H1 (cell line): Measurements from ENCODE around the gene PXDN. TPM values are rescaled to one million over a fixed set of nuclear protein-coding genes. Genes with fewer than 3 reads are reported as not detected.

Experiments
- CTCF ChIA-PET: fragments of 300-600 bp; sonication (Branson Sonifier 250); formaldehyde crosslinking; loops from one replicate; lab custom pipeline; 2021; ENCODE audit not compliant: partially characterized antibody; lab: Charles Lee
- POLR2A ChIA-PET: fragments of 300-600 bp; sonication (Branson Sonifier 250); formaldehyde crosslinking; loops from one replicate; lab custom pipeline; 2021; ENCODE audit warnings: inconsistent platforms; ENCODE audit not compliant: partially characterized antibody; lab: Charles Lee
- DNase-seq, 2 experiments: peaks; one replicate each; pipeline versions ENCODE4 v3.0.0 to v3.0.0-alpha.2; 2010 to 2022; ENCODE audit warnings: low spot score in 2 of 2, low read depth in 1 of 2, mixed read lengths in 1 of 2
- FAIRE-seq: peaks from 2 replicates; lab custom pipeline; 2011; peaks lifted over from hg19 to GRCh38; lab: Jason Lieb, UNC
- H2AFZ ChIP-seq: 2 replicates; pipeline ENCODE4 v1.8.1; 2012; ENCODE audit warnings: low read length, inconsistent platforms
- H2AK5ac ChIP-seq: 2 replicates; pipeline ENCODE4 v1.6.1; 2013; ENCODE audit warnings: low read depth, low read length
- H2BK120ac ChIP-seq: replicated peaks from 2 replicates; pipeline ENCODE3; 2013; ENCODE audit warnings: low read depth, low read length, inconsistent platforms
- H2BK12ac ChIP-seq: 2 replicates; pipeline ENCODE4 v1.6.1; 2013; ENCODE audit warnings: low read depth, low read length
- H2BK15ac ChIP-seq: 2 replicates; pipeline ENCODE4 v1.6.1; 2013; ENCODE audit warnings: low read length
- H2BK20ac ChIP-seq: 2 replicates; pipeline ENCODE4 v1.6.1; 2013; ENCODE audit warnings: low read length
- H2BK5ac ChIP-seq: 2 replicates; pipeline ENCODE4 v1.6.1; 2013; ENCODE audit warnings: low read depth, low read length
- H3K14ac ChIP-seq: 2 replicates; pipeline ENCODE4 v1.6.1; 2013; ENCODE audit warnings: inconsistent platforms; ENCODE audit not compliant: insufficient read length
- H3K18ac ChIP-seq: 2 replicates; pipeline ENCODE4 v1.6.1; 2013; ENCODE audit warnings: low read length; ENCODE audit errors: extremely low read depth
- H3K23ac ChIP-seq: 2 replicates; pipeline ENCODE4 v1.6.1; 2013; ENCODE audit warnings: inconsistent platforms; ENCODE audit not compliant: insufficient read length
- H3K23me2 ChIP-seq: 2 replicates; pipeline ENCODE4 v1.6.1; 2013; ENCODE audit warnings: low read depth, low read length
- H3K27ac ChIP-seq: 2 replicates; pipeline ENCODE4 v1.6.1; 2011; ENCODE audit warnings: low read depth, low read length, inconsistent platforms
- H3K27me3 ChIP-seq, 4 experiments: replicated peaks in 1 of 4; 1 replicate in 1 of 4; 2 replicates in 3 of 4; pipeline versions ENCODE4 v1.6.1 to v1.8.1; 2011 to 2013; ENCODE audit warnings: low read length in 3 of 4, mild to moderate bottlenecking in 3 of 4, inconsistent platforms in 2 of 4, mixed read lengths in 2 of 4, moderate library complexity in 1 of 4; ENCODE audit not compliant: control insufficient read depth in 3 of 4, insufficient read depth in 3 of 4; ENCODE audit errors: extremely low read depth in 1 of 4
- H3K36me3 ChIP-seq, 4 experiments: 2 replicates each; pipeline versions ENCODE4 v1.6.1 to v1.8.1; 2011 to 2013; ENCODE audit warnings: mild to moderate bottlenecking in 4 of 4, low read length in 3 of 4, moderate library complexity in 2 of 4, control low read depth in 1 of 4, inconsistent platforms in 1 of 4; ENCODE audit not compliant: insufficient read depth in 4 of 4, control insufficient read depth in 2 of 4
- H3K4ac ChIP-seq: replicated peaks from 2 replicates; pipeline ENCODE3; 2013; ENCODE audit warnings: low read length, low read depth, mixed read lengths, inconsistent platforms; ENCODE audit not compliant: insufficient read length
- H3K4me1 ChIP-seq, 4 experiments: replicated peaks in 1 of 4; 1 replicate in 1 of 4; 2 replicates in 3 of 4; pipeline versions ENCODE4 v1.6.1 to v1.8.1; 2011 to 2013; ENCODE audit warnings: low read length in 3 of 4, inconsistent platforms in 2 of 4, mixed read lengths in 1 of 4; ENCODE audit not compliant: insufficient read depth in 4 of 4, control insufficient read depth in 3 of 4
- H3K4me2 ChIP-seq, 2 experiments: 2 replicates each; pipeline versions ENCODE4 v1.6.1 to v1.8.1; 2011 to 2013; ENCODE audit warnings: low read depth in 2 of 2, low read length in 2 of 2, control low read depth in 1 of 2, inconsistent platforms in 1 of 2, mild to moderate bottlenecking in 1 of 2; ENCODE audit not compliant: insufficient read depth in 1 of 2
- H3K4me3 ChIP-seq, 4 experiments: fragments of 200-600, 300-600 bp in 1 of 4; sonication (generic), shearing (Covaris generic), sonication (Bioruptor Twin) in 1 of 4; 2 replicates each; pipeline versions ENCODE4 v1.5.1 to v1.8.1; 2011 to 2016; ENCODE audit warnings: low read length in 4 of 4, low read depth in 3 of 4, control low read depth in 2 of 4, inconsistent platforms in 2 of 4, mild to moderate bottlenecking in 2 of 4, mixed read lengths in 1 of 4, moderate library complexity in 1 of 4; ENCODE audit not compliant: insufficient read depth in 2 of 4; ENCODE audit errors: extremely low read depth in 1 of 4
- H3K56ac ChIP-seq: replicated peaks from 2 replicates; pipeline ENCODE3; 2013; ENCODE audit warnings: low read depth, mild to moderate bottlenecking, mixed read lengths, low read length, inconsistent platforms; ENCODE audit not compliant: insufficient read length
- H3K79me1 ChIP-seq: 2 replicates; pipeline ENCODE4 v1.6.1; 2013; ENCODE audit warnings: low read depth, low read length, control low read depth
- H3K79me2 ChIP-seq, 2 experiments: 2 replicates each; pipeline versions ENCODE4 v1.6.1 to v1.8.1; 2012 to 2013; ENCODE audit warnings: low read length in 2 of 2, mild to moderate bottlenecking in 2 of 2, inconsistent platforms in 1 of 2; ENCODE audit not compliant: insufficient read depth in 2 of 2, control insufficient read depth in 1 of 2
- H3K9ac ChIP-seq, 4 experiments: replicated peaks in 1 of 4; 1 replicate in 1 of 4; 2 replicates in 3 of 4; pipeline versions ENCODE4 v1.6.1 to v1.8.1; 2011 to 2013; ENCODE audit warnings: low read depth in 3 of 4, low read length in 3 of 4, control low read depth in 2 of 4, mild to moderate bottlenecking in 2 of 4, moderate library complexity in 2 of 4, inconsistent platforms in 1 of 4; ENCODE audit errors: extremely low read depth in 1 of 4
- H3K9me3 ChIP-seq, 2 experiments: 2 replicates each; pipeline versions ENCODE4 v1.6.1 to v1.8.1; 2012 to 2013; ENCODE audit warnings: mild to moderate bottlenecking in 2 of 2, moderate library complexity in 2 of 2, control low read depth in 1 of 2, inconsistent platforms in 1 of 2, low read depth in 1 of 2, low read length in 1 of 2, mixed read lengths in 1 of 2; ENCODE audit not compliant: insufficient read depth in 2 of 2
- H4K20me1 ChIP-seq, 2 experiments: replicated peaks in 1 of 2; 2 replicates each; pipeline versions ENCODE3 to v1.8.1; 2011 to 2013; ENCODE audit warnings: inconsistent platforms in 2 of 2, low read length in 2 of 2, mild to moderate bottlenecking in 1 of 2; ENCODE audit not compliant: insufficient read depth in 2 of 2, control insufficient read depth in 1 of 2
- H4K5ac ChIP-seq: 2 replicates; pipeline ENCODE4 v1.6.1; 2013; ENCODE audit warnings: low read length, low read depth, mixed read lengths, inconsistent platforms; ENCODE audit not compliant: insufficient read length
- H4K8ac ChIP-seq: 2 replicates; pipeline ENCODE4 v1.8.0; 2013; ENCODE audit warnings: mild to moderate bottlenecking, moderate library complexity, low read length, inconsistent platforms; ENCODE audit not compliant: insufficient read depth; ENCODE audit errors: extremely low read depth
- H4K91ac ChIP-seq: replicated peaks from 2 replicates; pipeline ENCODE3; 2013; ENCODE audit warnings: low read length, mixed read lengths, inconsistent platforms; ENCODE audit not compliant: insufficient read length
- BACH1 ChIP-seq: IDR thresholded peaks from 2 replicates; pipeline ENCODE4 v1.6.1; 2012; ENCODE audit warnings: low read length, improper control_type of control experiment
- CHD2 ChIP-seq: IDR thresholded peaks from 2 replicates; pipeline ENCODE4 v1.6.1; 2012; ENCODE audit warnings: low read length, improper control_type of control experiment
- EZH2 ChIP-seq: fragments of 200-600 bp; sonication (generic); IDR thresholded peaks from 2 replicates; pipeline ENCODE4 v1.7.1; 2012; ENCODE audit warnings: low read depth, mild to moderate bottlenecking, moderate library complexity, low read length, inconsistent platforms; ENCODE audit not compliant: severe bottlenecking
- JUND ChIP-seq: IDR thresholded peaks from 2 replicates; pipeline ENCODE4 v1.6.1; 2011; ENCODE audit warnings: mild to moderate bottlenecking, improper control_type of control experiment, low read length
- POLR2A ChIP-seq, 2 experiments: IDR thresholded peaks; 1 replicate in 1 of 2; 2 replicates in 1 of 2; pipeline ENCODE4 v1.6.1; 2011; ENCODE audit warnings: low read depth in 2 of 2, low read length in 2 of 2, mild to moderate bottlenecking in 2 of 2; ENCODE audit errors: control extremely low read depth in 1 of 2
- POU5F1 ChIP-seq: IDR thresholded peaks from 2 replicates; pipeline ENCODE4 v1.6.1; 2011; ENCODE audit warnings: low read depth, mild to moderate bottlenecking, low read length, moderate library complexity
- SAP30 ChIP-seq: fragments of 300-600 bp; sonication (generic); IDR thresholded peaks from 2 replicates; pipeline ENCODE4 v1.7.1; 2012; ENCODE audit warnings: low read length, moderate library complexity, mild to moderate bottlenecking, inconsistent platforms; ENCODE audit not compliant: insufficient read depth, insufficient replicate concordance
- SIN3A ChIP-seq, 2 experiments: IDR thresholded peaks in 1 of 2; conservative IDR thresholded peaks in 1 of 2; 2 replicates each; pipeline ENCODE4 v1.6.1; 2011 to 2012; ENCODE audit warnings: low read length in 2 of 2, improper control_type of control experiment in 1 of 2, low read depth in 1 of 2, mild to moderate bottlenecking in 1 of 2
- SIRT6 ChIP-seq: IDR thresholded peaks from one replicate; pipeline ENCODE4 v1.7.1; 2012; ENCODE audit warnings: low read length, inconsistent platforms
- TAF1 ChIP-seq: IDR thresholded peaks from 2 replicates; pipeline ENCODE4 v1.6.1; 2011; ENCODE audit warnings: mild to moderate bottlenecking, low read depth, low read length
- TAF7 ChIP-seq: optimal IDR thresholded peaks from 2 replicates; pipeline ENCODE3; 2011; ENCODE audit warnings: low read depth, mild to moderate bottlenecking, inconsistent platforms, low read length, moderate library complexity, borderline replicate concordance
- ZNF274 ChIP-seq: IDR thresholded peaks from 2 replicates; pipeline ENCODE4 v1.7.0; 2012; ENCODE audit warnings: low read length, borderline replicate concordance; ENCODE audit errors: extremely low read depth
- WGBS, 2 experiments: shearing (Covaris generic) in 1 of 2; methylation state at CpG; one replicate each; pipeline versions ENCODE4 v1.1.6 to v1.1.7; 2013 to 2015; ENCODE audit warnings: low lambda C conversion rate in 2 of 2, mixed read lengths in 2 of 2, inconsistent platforms in 1 of 2, low coverage in 1 of 2, missing lambda C conversion rate in 1 of 2; ENCODE audit not compliant: insufficient replicate concordance in 2 of 2, insufficient coverage in 1 of 2, insufficient read length in 1 of 2; ENCODE audit errors: extremely low coverage in 1 of 2, missing lambda C conversion rate in 1 of 2; 5-methylcytosine and 5-hydroxymethylcytosine counted together
- polyA plus RNA-seq, 7 experiments: library from polyadenylated mRNA; depleted of rRNA in 3 of 7; stranded (reverse) in 5 of 7; unstranded in 2 of 7; fragments of >200 nt in 5 of 7; fragments of 200-250 nt in 2 of 7; gene quantifications; 1 replicate in 5 of 7; 2 replicates in 1 of 7; 4 replicates in 1 of 7; pipeline versions ENCODE4 v1.2.1 to v1.2.3, GENCODE V29; 2011 to 2013; ENCODE audit warnings: missing spikeins in 2 of 7, mixed read lengths in 2 of 7
- total RNA-seq: library from RNA; stranded (reverse); fragmentation: NEBNext Ultra II Directional; extraction: Animal tissue kit (Norgen Biotek cat#: 25700); gene quantifications from 2 replicates; pipeline ENCODE4 v1.2.1, GENCODE V29; 2021
- TF ChIP-seq, protein P1 (sequence below): IDR thresholded peaks from 2 replicates; pipeline ENCODE4 v1.6.1; 2011; ENCODE audit warnings: low read depth, mild to moderate bottlenecking, low read length; ENCODE audit not compliant: insufficient read depth
- TF ChIP-seq, protein P2 (sequence below): IDR thresholded peaks from 2 replicates; pipeline ENCODE4 v1.6.1; 2012; ENCODE audit warnings: inconsistent platforms

Gene PXDN
- total and polyA plus RNA-seq, 2 of the 8 experiments (the other 6 are each of a cell fraction or from before 2014, with no cell fraction given), result 104 to 141 TPM

DNA sequence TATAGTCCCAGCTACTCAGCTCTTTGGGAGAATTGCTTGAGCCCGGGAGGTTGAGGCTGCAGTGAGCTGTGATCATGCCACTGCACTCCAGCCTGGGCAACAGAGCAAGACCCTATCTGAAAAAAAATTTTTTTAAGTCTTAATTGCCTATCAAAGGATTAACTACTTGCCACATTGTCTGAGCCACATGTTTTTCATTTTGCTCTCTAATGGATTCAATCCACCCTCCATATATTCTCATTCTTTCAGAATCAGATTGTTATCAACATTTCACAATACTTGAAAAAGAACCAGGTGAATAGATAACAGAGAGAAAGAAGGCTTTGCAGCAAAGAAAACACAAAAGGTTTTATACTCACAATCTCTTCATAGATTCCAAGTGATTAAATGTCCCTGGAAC is 61.0 kb downstream of the PXDN start:
- H4K91ac ChIP-seq, result no peak overlapping the region
- WGBS, 2 experiments, result 94% methylated on average over 1 of the region's 1 CpG; no CpG with 5 or more reads in 1 of the 2 experiments
- TF ChIP-seq EZH2, result no peak
- no peak for TF ChIP-seq TAF1
- no peak for TF ChIP-seq POLR2A (IDR thresholded peaks at IDR 0.05; ENCODE audit: control extremely low read depth in 1 of 2, low read depth in 2 of 2, low read length in 2 of 2)
- TF ChIP-seq CHD2, result no peak
- TF ChIP-seq BACH1, result no peak
- TF ChIP-seq, protein P1, sequence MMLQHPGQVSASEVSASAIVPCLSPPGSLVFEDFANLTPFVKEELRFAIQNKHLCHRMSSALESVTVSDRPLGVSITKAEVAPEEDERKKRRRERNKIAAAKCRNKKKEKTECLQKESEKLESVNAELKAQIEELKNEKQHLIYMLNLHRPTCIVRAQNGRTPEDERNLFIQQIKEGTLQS, result no peak
- no peak for TF ChIP-seq SAP30
- TF ChIP-seq, protein P2, sequence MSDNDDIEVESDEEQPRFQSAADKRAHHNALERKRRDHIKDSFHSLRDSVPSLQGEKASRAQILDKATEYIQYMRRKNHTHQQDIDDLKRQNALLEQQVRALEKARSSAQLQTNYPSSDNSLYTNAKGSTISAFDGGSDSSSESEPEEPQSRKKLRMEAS, result no peak
- TF ChIP-seq SIN3A (conservative IDR thresholded peaks at IDR 0.05 in 1 of 2, IDR thresholded peaks at IDR 0.05 in 1 of 2; ENCODE audit: low read depth in 1 of 2, low read length in 2 of 2), result no peak
- no peak for TF ChIP-seq SIRT6
- no peak for TF ChIP-seq POU5F1
- TF ChIP-seq TAF7, result no peak
- no peak for TF ChIP-seq ZNF274
- no peak for TF ChIP-seq JUND

More for the DNA sequence above, 61.0 kb downstream of the PXDN start:
- no peak overlapping the region for H2BK20ac ChIP-seq
- no peaks in the 10 kb centered on the region for H3K9me3 ChIP-seq
- no peak overlapping the region for H2BK12ac ChIP-seq
- no peak for FAIRE-seq
- H3K4ac ChIP-seq, result no peak overlapping the region
- no peak overlapping the region for H2BK5ac ChIP-seq
- H3K9ac ChIP-seq, result no peak overlapping the region
- H4K20me1 ChIP-seq, result peaks cover 5 to 24% of the 10 kb centered on the region in 2 experiments
- H3K79me2 ChIP-seq, result no peaks in the 10 kb centered on the region
- no peak overlapping the region for H2AK5ac ChIP-seq
- peaks cover 0 to 11% (median 5%) of the 10 kb centered on the region in 4 experiments; a peak in 5 of 7 replicates for H3K4me1 ChIP-seq
- no peak overlapping the region for H3K14ac ChIP-seq
- no peak overlapping the region for H2BK15ac ChIP-seq
- H3K36me3 ChIP-seq, result peaks cover 12 to 47% (median 22%) of the 10 kb centered on the region in 4 experiments; a peak in 7 of 8 replicates
- H3K27me3 ChIP-seq, result no peaks in the 10 kb centered on the region
- H3K4me3 ChIP-seq, result no peak overlapping the region
- H2AFZ ChIP-seq, result no peak overlapping the region
- CTCF ChIA-PET, result interaction anchor here (1.3 to 1.8 kb wide), 2 partner anchors 67 to 92 kb away, joined by 3 to 4 read pairs; no protein-coding TSS in a partner anchor
- no peak overlapping the region for H4K5ac ChIP-seq
- no peak overlapping the region for H3K56ac ChIP-seq
- POLR2A ChIA-PET, result interaction anchor here (0.9 kb wide), 1 partner anchor 10 kb away, joined by 3 read pairs; no protein-coding TSS in a partner anchor
- no peaks in the 10 kb centered on the region; the same call in 1 of the 2 replicates for H3K79me1 ChIP-seq
- no peak overlapping the region for H4K8ac ChIP-seq
- no peak overlapping the region for H3K27ac ChIP-seq
- no peak for DNase-seq
- peaks cover 12% of the 10 kb centered on the region; the same call in 1 of the 2 replicates for H3K23me2 ChIP-seq
- H3K23ac ChIP-seq, result no peak overlapping the region
- H2BK120ac ChIP-seq, result no peak overlapping the region
- H3K4me2 ChIP-seq, result no peak overlapping the region
- no peak overlapping the region for H3K18ac ChIP-seq
